SK-N-SH treated with all-trans-retinoic acid at 6 μM for 48 hours (cell line): Measurements from ENCODE around the gene PTGES.

Experiments used
- ATAC-seq: fragments of 200-7000 bp; cut with Tn5 transposase; 3 replicates; pipeline ENCODE4 v1.9.1; 2020; ENCODE audit warnings: mild to moderate bottlenecking, moderate library complexity
- BACH2 ChIP-seq: fragments of 250-450 bp; sonication (Bioruptor Pico); IDR thresholded peaks from 2 replicates; pipeline ENCODE4 v1.9.0; 2021; ENCODE audit warnings: mild to moderate bottlenecking, borderline replicate concordance
- CREB5 ChIP-seq: fragments of 250-450 bp; sonication (Bioruptor Pico); IDR thresholded peaks from 2 replicates; pipeline ENCODE4 v1.5.1; 2020; ENCODE audit warnings: low read depth, mild to moderate bottlenecking, moderate library complexity
- CSRNP3 ChIP-seq: fragments of 250-450 bp; sonication (Bioruptor Pico); IDR thresholded peaks from 2 replicates; pipeline ENCODE4 v1.5.1; 2021; ENCODE audit warnings: mild to moderate bottlenecking, moderate library complexity
- ESRRG ChIP-seq: fragments of 250-450 bp; sonication (Bioruptor Pico); IDR thresholded peaks from 2 replicates; pipeline ENCODE4 v1.6.1; 2021; ENCODE audit warnings: mild to moderate bottlenecking
- GLIS3 ChIP-seq: fragments of 250-450 bp; sonication (Bioruptor Pico); IDR thresholded peaks from 2 replicates; pipeline ENCODE4 v1.5.0; 2020; ENCODE audit warnings: mild to moderate bottlenecking, moderate library complexity
- ISL1 ChIP-seq: fragments of 250-450 bp; sonication (Bioruptor Pico); IDR thresholded peaks from 2 replicates; pipeline ENCODE4 v2.1.2; 2022; ENCODE audit warnings: mild to moderate bottlenecking, moderate library complexity
- OSR1 ChIP-seq: fragments of 250-450 bp; sonication (Bioruptor Pico); IDR thresholded peaks from 2 replicates; pipeline ENCODE4 v1.8.0; 2022; ENCODE audit warnings: moderate library complexity, mild to moderate bottlenecking, inconsistent platforms
- PATZ1 ChIP-seq: fragments of 250-450 bp; sonication (Bioruptor Pico); IDR thresholded peaks from 2 replicates; pipeline ENCODE4 v1.8.0; 2020; ENCODE audit warnings: mild to moderate bottlenecking, moderate library complexity, borderline replicate concordance
- POU6F1 ChIP-seq: fragments of 250-450 bp; sonication (Bioruptor Pico); IDR thresholded peaks from 2 replicates; pipeline ENCODE4 v1.8.0; 2021; ENCODE audit warnings: low read depth, mild to moderate bottlenecking, moderate library complexity, borderline replicate concordance
- PPARA ChIP-seq: fragments of 250-450 bp; sonication (Bioruptor Pico); IDR thresholded peaks from 2 replicates; pipeline ENCODE4 v1.5.0; 2020; ENCODE audit warnings: mild to moderate bottlenecking, borderline replicate concordance
- RARB ChIP-seq: fragments of 250-450 bp; sonication (Bioruptor Pico); IDR thresholded peaks from 2 replicates; pipeline ENCODE4 v1.8.0; 2021; ENCODE audit warnings: mild to moderate bottlenecking, moderate library complexity
- SNAI2 ChIP-seq: fragments of 250-450 bp; sonication (Bioruptor Pico); IDR thresholded peaks from 2 replicates; pipeline ENCODE4 v1.5.0; 2020; ENCODE audit warnings: mild to moderate bottlenecking, moderate library complexity
- TCF4 ChIP-seq: fragments of 250-450 bp; sonication (Bioruptor Pico); IDR thresholded peaks from 2 replicates; pipeline ENCODE4 v1.8.0; 2021; ENCODE audit warnings: mild to moderate bottlenecking, moderate library complexity, borderline replicate concordance
- TOX ChIP-seq: fragments of 250-450 bp; sonication (Bioruptor Pico); IDR thresholded peaks from 2 replicates; pipeline ENCODE4 v1.8.0; 2021; ENCODE audit warnings: mild to moderate bottlenecking, moderate library complexity, borderline replicate concordance
- TSHZ2 ChIP-seq: fragments of 250-450 bp; sonication (Bioruptor Pico); IDR thresholded peaks from 2 replicates; pipeline ENCODE4 v1.5.0; 2020; ENCODE audit warnings: mild to moderate bottlenecking, moderate library complexity
- ZC3H10 ChIP-seq: fragments of 250-450 bp; sonication (Bioruptor Pico); IDR thresholded peaks from 2 replicates; pipeline ENCODE4 v1.5.1; 2021; ENCODE audit warnings: mild to moderate bottlenecking, moderate library complexity
- ZFP3 ChIP-seq: fragments of 250-450 bp; sonication (Bioruptor Pico); IDR thresholded peaks from 2 replicates; pipeline ENCODE4 v1.5.0; 2020; ENCODE audit warnings: mild to moderate bottlenecking, moderate library complexity
- ZFP30 ChIP-seq: fragments of 450-650 bp; formaldehyde crosslinking; IDR thresholded peaks from 2 replicates; pipeline ENCODE4 v1.5.0; 2022; ENCODE audit warnings: mild to moderate bottlenecking, moderate library complexity
- ZNF565 ChIP-seq: fragments of 450-650 bp; formaldehyde crosslinking; conservative IDR thresholded peaks from 2 replicates; pipeline ENCODE4 v1.5.0; 2020; ENCODE audit warnings: low read depth, mild to moderate bottlenecking, moderate library complexity

Gene PTGES

GRCh38 chr9:129732946-129733631 is 19.8 kb downstream of the PTGES start:
- no peak for TF ChIP-seq ESRRG (CRISPR knock-in tag)
- no peak for TF ChIP-seq PATZ1 (CRISPR knock-in tag)
- no peak for TF ChIP-seq TOX (CRISPR knock-in tag)
- TF ChIP-seq CSRNP3 (CRISPR knock-in tag), result no peak
- no peak for TF ChIP-seq ZFP3
- TF ChIP-seq ISL1, result no peak
- TF ChIP-seq TCF4 (CRISPR knock-in tag), result no peak
- no peak for TF ChIP-seq OSR1
- no peak for TF ChIP-seq SNAI2
- no peak for TF ChIP-seq RARB (CRISPR knock-in tag)
- no peak for TF ChIP-seq ZC3H10
- TF ChIP-seq TSHZ2 (CRISPR knock-in tag), result no peak
- TF ChIP-seq PPARA (CRISPR knock-in tag), result no peak
- no peak for TF ChIP-seq ZNF565 (CRISPR knock-in tag)
- TF ChIP-seq CREB5 (CRISPR knock-in tag), result no peak
- TF ChIP-seq BACH2 (CRISPR knock-in tag), result no peak

GRCh38 chr9:129732100-129732499 is 20.7 kb downstream of the PTGES start:
- no peak for ATAC-seq
- no peak for TF ChIP-seq ESRRG (CRISPR knock-in tag)
- TF ChIP-seq GLIS3 (CRISPR knock-in tag), result no peak
- no peak for TF ChIP-seq TCF4 (CRISPR knock-in tag)
- TF ChIP-seq ZC3H10, result no peak
- no peak for TF ChIP-seq ZFP3
- TF ChIP-seq ZFP30 (CRISPR knock-in tag), result no peak
- TF ChIP-seq POU6F1, result no peak
- no peak for TF ChIP-seq CSRNP3 (CRISPR knock-in tag)
- no peak for TF ChIP-seq PPARA (CRISPR knock-in tag)
- TF ChIP-seq ISL1, result no peak
- TF ChIP-seq OSR1, result no peak
- no peak for TF ChIP-seq BACH2 (CRISPR knock-in tag)
- TF ChIP-seq PATZ1 (CRISPR knock-in tag), result no peak
- no peak for TF ChIP-seq CREB5 (CRISPR knock-in tag)

More at GRCh38 chr9:129732946-129733631, 19.8 kb downstream of the PTGES start:
- no peak for ATAC-seq
